Astrocyte (in vitro differentiated cells and primary cell): ENCODE data around the gene DPF3. TPM values are rescaled to one million over a fixed set of nuclear protein-coding genes. Genes with fewer than 3 reads are reported as not detected.
A peak's percentile ranks its signal among the peaks of the same experiment; 100 is the strongest.

Experiments used
- DNase-seq: peaks from one replicate; pipeline ENCODE4 v3.0.0-alpha.2; 2010; ENCODE audit warnings: low read depth
- FAIRE-seq: peaks from 2 replicates; lab custom pipeline; 2011; peaks lifted over from hg19 to GRCh38; lab: Jason Lieb, UNC
- H2AFZ ChIP-seq: 2 replicates; pipeline ENCODE4 v1.6.0; 2012; ENCODE audit warnings: low read depth, low read length, inconsistent platforms
- H3K27ac ChIP-seq: 2 replicates; pipeline ENCODE4 v1.5.1; 2011; ENCODE audit warnings: low read depth, low read length, inconsistent platforms
- H3K27me3 ChIP-seq: 2 replicates; pipeline ENCODE4 v1.6.0; 2011; ENCODE audit warnings: low read length, inconsistent platforms; ENCODE audit not compliant: insufficient read depth
- H3K36me3 ChIP-seq: 2 replicates; pipeline ENCODE4 v1.5.1; 2011; ENCODE audit warnings: low read length, inconsistent platforms; ENCODE audit not compliant: insufficient read depth
- H3K4me1 ChIP-seq: 2 replicates; pipeline ENCODE4 v1.5.1; 2011; ENCODE audit warnings: low read length, inconsistent platforms; ENCODE audit not compliant: insufficient read depth
- H3K4me2 ChIP-seq: 2 replicates; pipeline ENCODE4 v1.6.0; 2012; ENCODE audit warnings: low read length, inconsistent platforms
- H3K4me3 ChIP-seq: 2 replicates; pipeline ENCODE4 v1.5.1; 2011; ENCODE audit warnings: low read depth, mild to moderate bottlenecking, low read length, inconsistent platforms; ENCODE audit not compliant: insufficient read depth
- H3K79me2 ChIP-seq: 2 replicates; pipeline ENCODE4 v1.6.0; 2012; ENCODE audit warnings: mild to moderate bottlenecking, low read length, inconsistent platforms; ENCODE audit not compliant: insufficient read depth
- H3K9ac ChIP-seq: 2 replicates; pipeline ENCODE4 v1.6.0; 2012; ENCODE audit warnings: mild to moderate bottlenecking, low read length, inconsistent platforms
- H3K9me3 ChIP-seq: 2 replicates; pipeline ENCODE4 v1.5.1; 2012; ENCODE audit warnings: low read depth, mild to moderate bottlenecking, low read length, inconsistent platforms; ENCODE audit not compliant: insufficient read depth
- H4K20me1 ChIP-seq: 2 replicates; pipeline ENCODE4 v1.6.0; 2012; ENCODE audit warnings: low read length, inconsistent platforms; ENCODE audit not compliant: insufficient read depth
- H3K27ac Mint-ChIP-seq: one replicate; pipeline ENCODE4 v1.8.0; 2021; ENCODE audit warnings: mild to moderate bottlenecking, mixed read lengths; ENCODE audit not compliant: unreplicated experiment
- H3K27me3 Mint-ChIP-seq: one replicate; pipeline ENCODE4 v1.8.0; 2021; ENCODE audit warnings: low read depth, mixed read lengths; ENCODE audit not compliant: unreplicated experiment
- H3K36me3 Mint-ChIP-seq: one replicate; pipeline ENCODE4 v1.8.0; 2021; ENCODE audit warnings: low read depth, mixed read lengths; ENCODE audit not compliant: unreplicated experiment
- H3K4me1 Mint-ChIP-seq: one replicate; pipeline ENCODE4 v1.8.0; 2021; ENCODE audit warnings: low read depth, mixed read lengths; ENCODE audit not compliant: unreplicated experiment
- H3K4me3 Mint-ChIP-seq: one replicate; pipeline ENCODE4 v1.8.0; 2021; ENCODE audit warnings: mild to moderate bottlenecking, moderate library complexity, mixed read lengths; ENCODE audit not compliant: unreplicated experiment
- H3K9me3 Mint-ChIP-seq: one replicate; pipeline ENCODE4 v1.8.0; 2021; ENCODE audit warnings: mild to moderate bottlenecking, mixed read lengths; ENCODE audit not compliant: unreplicated experiment
- CTCF ChIP-seq: IDR thresholded peaks from 2 replicates; pipeline ENCODE4 v1.5.1; 2011; ENCODE audit warnings: low read depth, mild to moderate bottlenecking, inconsistent platforms, low read length, moderate library complexity; ENCODE audit not compliant: insufficient read depth
- EZH2 ChIP-seq: IDR thresholded peaks from 2 replicates; pipeline ENCODE4 v1.6.1; 2012; ENCODE audit warnings: mild to moderate bottlenecking, low read length, inconsistent platforms; ENCODE audit not compliant: insufficient read depth
- total RNA-seq: library from RNA; stranded (reverse); gene quantifications from 2 replicates; pipeline ENCODE4 v1.2.1, GENCODE V29; 2021

Gene DPF3
- total RNA-seq, 1 donor from 2014 or later: 2.4 TPM

GRCh38 chr14:72618424-72618823 is 275.5 kb downstream of the DPF3 start:
- Histone ChIP-seq H3K4me1 (peaks cover 42% of the 10 kb centered on the region), H3K9me3 (no peaks in the 10 kb centered on the region), H2AFZ (no peak overlapping the region), H3K79me2 (no peaks in the 10 kb centered on the region), H3K4me2 (peak overlapping the region; percentile 70), H3K4me3 (no peak overlapping the region), H3K36me3 (no peaks in the 10 kb centered on the region), H3K27ac (peak overlapping the region; percentile 73), H3K27me3 (no peaks in the 10 kb centered on the region), H3K9ac (peak overlapping the region; percentile 65), H4K20me1 (no peaks in the 10 kb centered on the region)
- Mint-ChIP-seq H3K9me3 (peaks cover 10% of the 10 kb centered on the region), H3K4me1 (peaks cover 41% of the 10 kb centered on the region), H3K27me3 (no peaks in the 10 kb centered on the region), H3K4me3 (no peak overlapping the region), H3K27ac (no peak overlapping the region), H3K36me3 (no peaks in the 10 kb centered on the region)
- FAIRE-seq (no peak), DNase-seq (no peak)
- no peak for TF ChIP-seq EZH2
- TF ChIP-seq CTCF: no peak

GRCh38 chr14:72617391-72618031 is 276.4 kb downstream of the DPF3 start:
- DNase-seq (peak; percentile 80), FAIRE-seq (no peak)
- Mint-ChIP-seq H3K4me1 (peaks cover 41% of the 10 kb centered on the region), H3K36me3 (no peaks in the 10 kb centered on the region), H3K27me3 (no peaks in the 10 kb centered on the region), H3K27ac (peak overlapping the region; percentile 92), H3K9me3 (peaks cover 8% of the 10 kb centered on the region), H3K4me3 (peak overlapping the region; percentile 22)
- H3K27ac ChIP-seq: peak overlapping the region; percentile 73
- H3K4me2 ChIP-seq: peak overlapping the region; percentile 70
- no peaks in the 10 kb centered on the region for H3K36me3 ChIP-seq
- peak overlapping the region; percentile 68 for H2AFZ ChIP-seq
- no peaks in the 10 kb centered on the region for H4K20me1 ChIP-seq
- H3K9ac ChIP-seq: peak overlapping the region; percentile 65
- H3K9me3 ChIP-seq: no peaks in the 10 kb centered on the region
- no peak overlapping the region for H3K4me3 ChIP-seq
- H3K4me1 ChIP-seq: peaks cover 42% of the 10 kb centered on the region
- H3K79me2 ChIP-seq: no peaks in the 10 kb centered on the region
- no peaks in the 10 kb centered on the region for H3K27me3 ChIP-seq
- TF ChIP-seq CTCF: peak; percentile 3
- no peak for TF ChIP-seq EZH2

- Histone ChIP-seq H3K27ac (peak overlapping the region; percentile 60), H3K4me1 (peaks cover 42% of the 10 kb centered on the region), H3K36me3 (no peaks in the 10 kb centered on the region), H3K9ac (no peak overlapping the region), H3K79me2 (no peaks in the 10 kb centered on the region), H2AFZ (no peak overlapping the region), H3K4me3 (no peak overlapping the region), H3K27me3 (no peaks in the 10 kb centered on the region), H3K9me3 (no peaks in the 10 kb centered on the region), H3K4me2 (peak overlapping the region; percentile 70), H4K20me1 (no peaks in the 10 kb centered on the region)
- TF ChIP-seq EZH2: no peak
- no peak for TF ChIP-seq CTCF
- no peak overlapping the region for H3K4me3 Mint-ChIP-seq
- H3K4me1 Mint-ChIP-seq: peaks cover 42% of the 10 kb centered on the region
- DNase-seq (no peak), FAIRE-seq (no peak)
- peaks cover 3% of the 10 kb centered on the region for H3K9me3 Mint-ChIP-seq
- no peaks in the 10 kb centered on the region for H3K36me3 Mint-ChIP-seq
- no peaks in the 10 kb centered on the region for H3K27me3 Mint-ChIP-seq
- H3K27ac Mint-ChIP-seq: no peak overlapping the region
Observed at GRCh38 chr14:72616811-72617210, 277.1 kb downstream of the DPF3 start.
